WTC11 (cell line): ENCODE measurements around the gene MRC2. TPM values are rescaled to one million over a fixed set of nuclear protein-coding genes. Genes with fewer than 3 reads are reported as not detected.

Experiments used
- ATAC-seq: fragments of 200-7000 bp; cut with Tn5 transposase; 2 replicates; pipeline ENCODE4 v1.10.0; 2021; ENCODE audit warnings: mild to moderate bottlenecking, moderate library complexity
- CTCF ChIA-PET: fragments of 300-600 bp; sonication (Branson Sonifier 250); formaldehyde crosslinking; loops from one replicate; lab custom pipeline; 2021; ENCODE audit warnings: antibody characterized with exemption; lab: Charles Lee
- POLR2A ChIA-PET: fragments of 350-600 bp; sonication (Branson Sonifier 250); formaldehyde crosslinking; loops from one replicate; lab custom pipeline; 2021; ENCODE audit warnings: antibody characterized with exemption; lab: Charles Lee
- DNase-seq: peaks from one replicate; pipeline ENCODE4 v3.0.0; 2021; ENCODE audit warnings: low spot score
- H3K27ac Mint-ChIP-seq: 2 replicates; pipeline ENCODE4 v1.8.0; 2021; ENCODE audit warnings: mixed read lengths
- H3K27me3 Mint-ChIP-seq: 2 replicates; pipeline ENCODE4 v1.8.0; 2021; ENCODE audit warnings: low read depth, mild to moderate bottlenecking, moderate library complexity, mixed read lengths
- H3K36me3 Mint-ChIP-seq: 2 replicates; pipeline ENCODE4 v1.8.0; 2021; ENCODE audit warnings: mixed read lengths
- H3K4me1 Mint-ChIP-seq: 2 replicates; pipeline ENCODE4 v1.8.0; 2022; ENCODE audit warnings: mixed read lengths
- H3K4me3 Mint-ChIP-seq: 2 replicates; pipeline ENCODE4 v1.8.0; 2021; ENCODE audit warnings: mild to moderate bottlenecking, moderate library complexity, mixed read lengths
- H3K9me3 Mint-ChIP-seq: 2 replicates; pipeline ENCODE4 v1.8.0; 2021; ENCODE audit warnings: mixed read lengths
- CBFB ChIP-seq: sonication (generic); formaldehyde crosslinking; IDR thresholded peaks from 2 replicates; pipeline ENCODE4 v1.8.1; 2022; ENCODE audit warnings: mild to moderate bottlenecking, low read depth, missing genetic modification reagents
- EMX1 ChIP-seq: fragments of 250-450 bp; sonication (Bioruptor Pico); IDR thresholded peaks from 2 replicates; pipeline ENCODE4 v1.8.0; 2021; ENCODE audit warnings: mild to moderate bottlenecking
- ESRRA ChIP-seq: sonication (generic); formaldehyde crosslinking; IDR thresholded peaks from 2 replicates; pipeline ENCODE4 v1.8.1; 2022; ENCODE audit warnings: mild to moderate bottlenecking, missing genetic modification reagents, borderline replicate concordance
- ETV6 ChIP-seq: sonication (generic); formaldehyde crosslinking; IDR thresholded peaks from 2 replicates; pipeline ENCODE4 v1.8.1; 2022; ENCODE audit warnings: mild to moderate bottlenecking, missing genetic modification reagents
- FOXJ3 ChIP-seq: sonication (generic); formaldehyde crosslinking; IDR thresholded peaks from 2 replicates; pipeline ENCODE4 v1.9.0; 2021; ENCODE audit warnings: missing genetic modification reagents, mild to moderate bottlenecking, borderline replicate concordance
- FOXK1 ChIP-seq: sonication (generic); formaldehyde crosslinking; IDR thresholded peaks from 2 replicates; pipeline ENCODE4 v1.8.0; 2022; ENCODE audit warnings: mild to moderate bottlenecking, moderate library complexity, missing genetic modification reagents
- NR2C2 ChIP-seq: sonication (generic); formaldehyde crosslinking; IDR thresholded peaks from 2 replicates; pipeline ENCODE4 v1.8.0; 2022; ENCODE audit warnings: mild to moderate bottlenecking, missing genetic modification reagents
- NR3C1 ChIP-seq: sonication (generic); formaldehyde crosslinking; conservative IDR thresholded peaks from 2 replicates; pipeline ENCODE4 v1.8.1; 2023; ENCODE audit warnings: low read depth, mild to moderate bottlenecking, missing genetic modification reagents
- PREB ChIP-seq: sonication (generic); formaldehyde crosslinking; IDR thresholded peaks from 2 replicates; pipeline ENCODE4 v1.8.1; 2022; ENCODE audit warnings: mild to moderate bottlenecking, missing genetic modification reagents, moderate library complexity, borderline replicate concordance
- SP1 ChIP-seq: sonication (generic); formaldehyde crosslinking; conservative IDR thresholded peaks from 2 replicates; pipeline ENCODE4 v1.8.1; 2022; ENCODE audit warnings: missing genetic modification reagents
- STAT6 ChIP-seq: sonication (generic); formaldehyde crosslinking; conservative IDR thresholded peaks from 2 replicates; pipeline ENCODE4 v1.8.1; 2023; ENCODE audit warnings: mild to moderate bottlenecking, low read depth, missing genetic modification reagents, moderate library complexity
- TEAD1 ChIP-seq: sonication (generic); formaldehyde crosslinking; IDR thresholded peaks from 2 replicates; pipeline ENCODE4 v1.8.0; 2022; ENCODE audit warnings: mild to moderate bottlenecking, missing genetic modification reagents
- ZNF317 ChIP-seq: sonication (generic); formaldehyde crosslinking; IDR thresholded peaks from 2 replicates; pipeline ENCODE4 v1.8.1; 2023; ENCODE audit warnings: low read depth, mild to moderate bottlenecking, moderate library complexity, missing genetic modification reagents, borderline replicate concordance
- ZNF416 ChIP-seq: fragments of 250-450 bp; sonication (Bioruptor Pico); IDR thresholded peaks from 2 replicates; pipeline ENCODE4 v1.9.0; 2021; ENCODE audit warnings: mild to moderate bottlenecking, inconsistent platforms
- ZNF423 ChIP-seq: fragments of 250-450 bp; sonication (Bioruptor Pico); IDR thresholded peaks from 2 replicates; pipeline ENCODE4 v2.1.2; 2022; ENCODE audit warnings: mild to moderate bottlenecking, moderate library complexity
- total RNA-seq: library from RNA; stranded (reverse); gene quantifications from 3 replicates; pipeline ENCODE4 v1.2.3, GENCODE V29; 2021
- TF ChIP-seq, protein P1 (sequence below): sonication (generic); formaldehyde crosslinking; IDR thresholded peaks from 2 replicates; pipeline ENCODE4 v1.8.1; 2022; ENCODE audit warnings: low read depth, mild to moderate bottlenecking, moderate library complexity, missing genetic modification reagents, borderline replicate concordance
- TF ChIP-seq, protein P2 (sequence below): sonication (generic); formaldehyde crosslinking; IDR thresholded peaks from 2 replicates; pipeline ENCODE4 v1.8.1; 2023; ENCODE audit warnings: mild to moderate bottlenecking, missing genetic modification reagents, borderline replicate concordance
- TF ChIP-seq, protein P3 (sequence below): sonication (generic); formaldehyde crosslinking; IDR thresholded peaks from 2 replicates; pipeline ENCODE4 v1.8.1; 2023; ENCODE audit warnings: mild to moderate bottlenecking, missing genetic modification reagents
- TF ChIP-seq, protein P4 (sequence below): sonication (generic); formaldehyde crosslinking; IDR thresholded peaks from 2 replicates; pipeline ENCODE4 v1.8.0; 2022; ENCODE audit warnings: missing genetic modification reagents

Gene MRC2
- total RNA-seq, 1 experiment from 2014 or later: 35.3 TPM

DNA sequence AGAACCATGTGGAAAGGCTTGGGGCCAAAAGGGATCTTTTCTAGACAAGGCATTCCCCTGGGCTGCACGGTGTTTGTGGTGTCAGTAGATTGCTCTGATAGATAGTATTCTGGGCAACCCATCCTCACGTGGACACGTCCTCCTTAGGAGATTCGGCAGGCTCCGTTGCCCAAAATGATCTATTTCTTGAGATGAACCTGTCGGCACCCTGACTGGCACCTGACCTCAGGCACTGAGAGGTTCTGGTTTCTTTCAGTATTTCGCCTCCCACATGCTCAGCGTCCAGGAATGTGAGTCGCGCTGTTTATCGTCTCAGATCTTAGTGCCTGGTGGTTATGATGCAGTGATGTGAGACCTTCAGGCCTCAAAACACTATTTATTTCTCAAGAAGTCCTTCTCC, 91.0 kb downstream of the MRC2 start:
- Mint-ChIP-seq H3K4me3 (no peak overlapping the region), H3K27ac (no peak overlapping the region), H3K36me3 (no peaks in the 10 kb centered on the region), H3K4me1 (peaks cover 21% of the 10 kb centered on the region), H3K27me3 (no peaks in the 10 kb centered on the region), H3K9me3 (no peaks in the 10 kb centered on the region)
- no peak for TF ChIP-seq ZNF416 (CRISPR knock-in tag)
- no peak for TF ChIP-seq ZNF423
- TF ChIP-seq CBFB (CRISPR knock-in tag): no peak
- TF ChIP-seq, protein P1, sequence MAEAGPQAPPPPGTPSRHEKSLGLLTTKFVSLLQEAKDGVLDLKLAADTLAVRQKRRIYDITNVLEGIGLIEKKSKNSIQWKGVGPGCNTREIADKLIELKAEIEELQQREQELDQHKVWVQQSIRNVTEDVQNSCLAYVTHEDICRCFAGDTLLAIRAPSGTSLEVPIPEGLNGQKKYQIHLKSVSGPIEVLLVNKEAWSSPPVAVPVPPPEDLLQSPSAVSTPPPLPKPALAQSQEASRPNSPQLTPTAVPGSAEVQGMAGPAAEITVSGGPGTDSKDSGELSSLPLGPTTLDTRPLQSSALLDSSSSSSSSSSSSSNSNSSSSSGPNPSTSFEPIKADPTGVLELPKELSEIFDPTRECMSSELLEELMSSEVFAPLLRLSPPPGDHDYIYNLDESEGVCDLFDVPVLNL (CRISPR knock-in tag): no peak
- TF ChIP-seq NR2C2 (CRISPR knock-in tag): no peak
- TF ChIP-seq NR3C1 (CRISPR knock-in tag): no peak
- no peak for TF ChIP-seq TEAD1
- no peak for TF ChIP-seq ZNF317 (CRISPR knock-in tag)
- no peak for TF ChIP-seq EMX1 (CRISPR knock-in tag)
- TF ChIP-seq, protein P2, sequence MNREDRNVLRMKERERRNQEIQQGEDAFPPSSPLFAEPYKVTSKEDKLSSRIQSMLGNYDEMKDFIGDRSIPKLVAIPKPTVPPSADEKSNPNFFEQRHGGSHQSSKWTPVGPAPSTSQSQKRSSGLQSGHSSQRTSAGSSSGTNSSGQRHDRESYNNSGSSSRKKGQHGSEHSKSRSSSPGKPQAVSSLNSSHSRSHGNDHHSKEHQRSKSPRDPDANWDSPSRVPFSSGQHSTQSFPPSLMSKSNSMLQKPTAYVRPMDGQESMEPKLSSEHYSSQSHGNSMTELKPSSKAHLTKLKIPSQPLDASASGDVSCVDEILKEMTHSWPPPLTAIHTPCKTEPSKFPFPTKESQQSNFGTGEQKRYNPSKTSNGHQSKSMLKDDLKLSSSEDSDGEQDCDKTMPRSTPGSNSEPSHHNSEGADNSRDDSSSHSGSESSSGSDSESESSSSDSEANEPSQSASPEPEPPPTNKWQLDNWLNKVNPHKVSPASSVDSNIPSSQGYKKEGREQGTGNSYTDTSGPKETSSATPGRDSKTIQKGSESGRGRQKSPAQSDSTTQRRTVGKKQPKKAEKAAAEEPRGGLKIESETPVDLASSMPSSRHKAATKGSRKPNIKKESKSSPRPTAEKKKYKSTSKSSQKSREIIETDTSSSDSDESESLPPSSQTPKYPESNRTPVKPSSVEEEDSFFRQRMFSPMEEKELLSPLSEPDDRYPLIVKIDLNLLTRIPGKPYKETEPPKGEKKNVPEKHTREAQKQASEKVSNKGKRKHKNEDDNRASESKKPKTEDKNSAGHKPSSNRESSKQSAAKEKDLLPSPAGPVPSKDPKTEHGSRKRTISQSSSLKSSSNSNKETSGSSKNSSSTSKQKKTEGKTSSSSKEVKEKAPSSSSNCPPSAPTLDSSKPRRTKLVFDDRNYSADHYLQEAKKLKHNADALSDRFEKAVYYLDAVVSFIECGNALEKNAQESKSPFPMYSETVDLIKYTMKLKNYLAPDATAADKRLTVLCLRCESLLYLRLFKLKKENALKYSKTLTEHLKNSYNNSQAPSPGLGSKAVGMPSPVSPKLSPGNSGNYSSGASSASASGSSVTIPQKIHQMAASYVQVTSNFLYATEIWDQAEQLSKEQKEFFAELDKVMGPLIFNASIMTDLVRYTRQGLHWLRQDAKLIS (CRISPR knock-in tag): no peak
- TF ChIP-seq, protein P3, sequence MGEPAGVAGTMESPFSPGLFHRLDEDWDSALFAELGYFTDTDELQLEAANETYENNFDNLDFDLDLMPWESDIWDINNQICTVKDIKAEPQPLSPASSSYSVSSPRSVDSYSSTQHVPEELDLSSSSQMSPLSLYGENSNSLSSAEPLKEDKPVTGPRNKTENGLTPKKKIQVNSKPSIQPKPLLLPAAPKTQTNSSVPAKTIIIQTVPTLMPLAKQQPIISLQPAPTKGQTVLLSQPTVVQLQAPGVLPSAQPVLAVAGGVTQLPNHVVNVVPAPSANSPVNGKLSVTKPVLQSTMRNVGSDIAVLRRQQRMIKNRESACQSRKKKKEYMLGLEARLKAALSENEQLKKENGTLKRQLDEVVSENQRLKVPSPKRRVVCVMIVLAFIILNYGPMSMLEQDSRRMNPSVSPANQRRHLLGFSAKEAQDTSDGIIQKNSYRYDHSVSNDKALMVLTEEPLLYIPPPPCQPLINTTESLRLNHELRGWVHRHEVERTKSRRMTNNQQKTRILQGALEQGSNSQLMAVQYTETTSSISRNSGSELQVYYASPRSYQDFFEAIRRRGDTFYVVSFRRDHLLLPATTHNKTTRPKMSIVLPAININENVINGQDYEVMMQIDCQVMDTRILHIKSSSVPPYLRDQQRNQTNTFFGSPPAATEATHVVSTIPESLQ (CRISPR knock-in tag): no peak
- no peak for TF ChIP-seq FOXJ3 (CRISPR knock-in tag)
- TF ChIP-seq ETV6 (CRISPR knock-in tag): no peak
- TF ChIP-seq, protein P4, sequence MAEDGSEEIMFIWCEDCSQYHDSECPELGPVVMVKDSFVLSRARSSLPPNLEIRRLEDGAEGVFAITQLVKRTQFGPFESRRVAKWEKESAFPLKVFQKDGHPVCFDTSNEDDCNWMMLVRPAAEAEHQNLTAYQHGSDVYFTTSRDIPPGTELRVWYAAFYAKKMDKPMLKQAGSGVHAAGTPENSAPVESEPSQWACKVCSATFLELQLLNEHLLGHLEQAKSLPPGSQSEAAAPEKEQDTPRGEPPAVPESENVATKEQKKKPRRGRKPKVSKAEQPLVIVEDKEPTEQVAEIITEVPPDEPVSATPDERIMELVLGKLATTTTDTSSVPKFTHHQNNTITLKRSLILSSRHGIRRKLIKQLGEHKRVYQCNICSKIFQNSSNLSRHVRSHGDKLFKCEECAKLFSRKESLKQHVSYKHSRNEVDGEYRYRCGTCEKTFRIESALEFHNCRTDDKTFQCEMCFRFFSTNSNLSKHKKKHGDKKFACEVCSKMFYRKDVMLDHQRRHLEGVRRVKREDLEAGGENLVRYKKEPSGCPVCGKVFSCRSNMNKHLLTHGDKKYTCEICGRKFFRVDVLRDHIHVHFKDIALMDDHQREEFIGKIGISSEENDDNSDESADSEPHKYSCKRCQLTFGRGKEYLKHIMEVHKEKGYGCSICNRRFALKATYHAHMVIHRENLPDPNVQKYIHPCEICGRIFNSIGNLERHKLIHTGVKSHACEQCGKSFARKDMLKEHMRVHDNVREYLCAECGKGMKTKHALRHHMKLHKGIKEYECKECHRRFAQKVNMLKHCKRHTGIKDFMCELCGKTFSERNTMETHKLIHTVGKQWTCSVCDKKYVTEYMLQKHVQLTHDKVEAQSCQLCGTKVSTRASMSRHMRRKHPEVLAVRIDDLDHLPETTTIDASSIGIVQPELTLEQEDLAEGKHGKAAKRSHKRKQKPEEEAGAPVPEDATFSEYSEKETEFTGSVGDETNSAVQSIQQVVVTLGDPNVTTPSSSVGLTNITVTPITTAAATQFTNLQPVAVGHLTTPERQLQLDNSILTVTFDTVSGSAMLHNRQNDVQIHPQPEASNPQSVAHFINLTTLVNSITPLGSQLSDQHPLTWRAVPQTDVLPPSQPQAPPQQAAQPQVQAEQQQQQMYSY (CRISPR knock-in tag): no peak
- TF ChIP-seq SP1: no peak
- no peak for TF ChIP-seq STAT6 (CRISPR knock-in tag)
- TF ChIP-seq PREB (CRISPR knock-in tag): no peak
- TF ChIP-seq ESRRA (CRISPR knock-in tag): no peak
- no peak for TF ChIP-seq FOXK1 (CRISPR knock-in tag)
- DNase-seq (no peak), ATAC-seq (no peak)
- ChIA-PET CTCF (no interaction called here), POLR2A (no interaction called here)
